T-helper 2 cell treated with Interferon-gamma antibody and Interleukin-4, amounts not matched to agents 5 μg/mL and 100 μg/mL, for 36 hours (primary cell): Measurements from ENCODE around the gene MMP12.

Experiments used
- DNase-seq: peaks from one replicate; pipeline ENCODE4 v3.0.0; 2021; ENCODE audit warnings: low spot score
- H3K27ac Mint-ChIP-seq: one replicate; pipeline ENCODE4 v1.8.0; 2021; ENCODE audit warnings: mild to moderate bottlenecking, mixed read lengths
- H3K27me3 Mint-ChIP-seq: one replicate; pipeline ENCODE4 v1.8.0; 2021; ENCODE audit warnings: low read depth, mixed read lengths
- H3K36me3 Mint-ChIP-seq: one replicate; pipeline ENCODE4 v1.8.0; 2021; ENCODE audit warnings: low read depth, mixed read lengths
- H3K4me1 Mint-ChIP-seq: one replicate; pipeline ENCODE4 v1.8.0; 2021; ENCODE audit warnings: low read depth, mixed read lengths
- H3K4me3 Mint-ChIP-seq: one replicate; pipeline ENCODE4 v1.8.0; 2022; ENCODE audit warnings: mild to moderate bottlenecking, moderate library complexity, mixed read lengths
- H3K9me3 Mint-ChIP-seq: one replicate; pipeline ENCODE4 v1.8.0; 2021; ENCODE audit warnings: mixed read lengths

The MMP12 gene

GRCh38 chr11:102837156-102837555 is 37.6 kb downstream of the MMP12 start:
- Mint-ChIP-seq H3K4me3 (no peak overlapping the region), H3K4me1 (no peaks in the 10 kb centered on the region), H3K27ac (no peak overlapping the region), H3K9me3 (no peaks in the 10 kb centered on the region), H3K27me3 (peaks cover 4% of the 10 kb centered on the region), H3K36me3 (no peaks in the 10 kb centered on the region)
- no peak for DNase-seq

DNA sequence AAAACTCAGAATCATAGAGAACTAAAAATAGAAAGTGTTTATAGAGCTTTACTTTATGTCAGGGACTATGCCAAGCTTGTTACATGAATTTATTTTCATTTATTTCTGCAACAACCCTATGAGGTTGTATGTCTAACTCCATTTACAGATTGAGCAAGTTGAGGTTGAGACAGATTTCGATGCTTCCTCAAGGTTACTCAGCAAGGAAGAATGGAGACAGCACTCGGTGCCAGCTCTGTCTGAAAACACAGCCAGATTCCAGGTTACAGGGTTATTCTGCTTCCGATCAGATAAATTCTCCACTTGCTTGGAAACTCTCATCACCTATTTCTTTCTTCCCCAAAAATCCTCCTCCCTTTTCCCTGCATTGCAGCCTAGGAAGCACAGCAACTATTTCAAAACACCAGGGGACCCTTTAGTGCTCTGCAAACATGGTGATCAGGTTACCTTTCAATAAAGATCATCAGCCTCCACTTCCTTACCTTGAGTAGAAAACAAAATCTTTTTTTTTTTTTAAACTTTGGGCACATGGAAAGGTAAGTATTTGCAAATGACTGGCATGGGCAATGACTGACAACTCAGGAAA is 38.4 kb downstream of the MMP12 start:
- DNase-seq = no peak
- Mint-ChIP-seq H3K27ac (no peak overlapping the region), H3K9me3 (no peaks in the 10 kb centered on the region), H3K27me3 (peaks cover 11% of the 10 kb centered on the region), H3K4me1 (no peaks in the 10 kb centered on the region), H3K4me3 (no peak overlapping the region), H3K36me3 (no peaks in the 10 kb centered on the region)

GRCh38 chr11:102833731-102834130 is 41.1 kb downstream of the MMP12 start:
- peaks cover 21% of the 10 kb centered on the region for H3K27me3 Mint-ChIP-seq
- no peaks in the 10 kb centered on the region for H3K36me3 Mint-ChIP-seq
- no peak for DNase-seq
- no peak overlapping the region for H3K4me3 Mint-ChIP-seq
- H3K27ac Mint-ChIP-seq = no peak overlapping the region
- no peaks in the 10 kb centered on the region for H3K9me3 Mint-ChIP-seq
- no peaks in the 10 kb centered on the region for H3K4me1 Mint-ChIP-seq

DNA sequence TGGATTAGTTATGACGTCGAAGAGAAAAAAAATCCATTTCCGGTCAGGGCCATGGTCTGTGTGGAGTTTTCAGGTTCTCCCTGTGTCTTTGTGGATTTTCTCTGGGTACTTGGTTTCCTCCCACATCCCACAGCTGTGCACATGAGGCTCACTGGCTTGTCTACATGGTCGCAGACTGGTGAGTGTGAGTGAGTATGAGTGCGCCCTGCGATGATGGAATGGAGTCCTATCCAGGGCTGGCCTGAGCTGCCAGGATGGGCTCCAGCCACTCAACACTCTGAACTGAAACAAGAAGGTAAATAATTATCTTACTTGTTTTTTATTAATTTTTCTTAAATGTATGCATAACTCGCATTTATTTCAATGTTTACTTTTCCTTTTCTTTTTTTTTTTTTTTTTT is 42.2 kb downstream of the MMP12 start:
- H3K36me3 Mint-ChIP-seq = no peaks in the 10 kb centered on the region
- H3K9me3 Mint-ChIP-seq = no peaks in the 10 kb centered on the region
- H3K27me3 Mint-ChIP-seq = peaks cover 21% of the 10 kb centered on the region

DNA sequence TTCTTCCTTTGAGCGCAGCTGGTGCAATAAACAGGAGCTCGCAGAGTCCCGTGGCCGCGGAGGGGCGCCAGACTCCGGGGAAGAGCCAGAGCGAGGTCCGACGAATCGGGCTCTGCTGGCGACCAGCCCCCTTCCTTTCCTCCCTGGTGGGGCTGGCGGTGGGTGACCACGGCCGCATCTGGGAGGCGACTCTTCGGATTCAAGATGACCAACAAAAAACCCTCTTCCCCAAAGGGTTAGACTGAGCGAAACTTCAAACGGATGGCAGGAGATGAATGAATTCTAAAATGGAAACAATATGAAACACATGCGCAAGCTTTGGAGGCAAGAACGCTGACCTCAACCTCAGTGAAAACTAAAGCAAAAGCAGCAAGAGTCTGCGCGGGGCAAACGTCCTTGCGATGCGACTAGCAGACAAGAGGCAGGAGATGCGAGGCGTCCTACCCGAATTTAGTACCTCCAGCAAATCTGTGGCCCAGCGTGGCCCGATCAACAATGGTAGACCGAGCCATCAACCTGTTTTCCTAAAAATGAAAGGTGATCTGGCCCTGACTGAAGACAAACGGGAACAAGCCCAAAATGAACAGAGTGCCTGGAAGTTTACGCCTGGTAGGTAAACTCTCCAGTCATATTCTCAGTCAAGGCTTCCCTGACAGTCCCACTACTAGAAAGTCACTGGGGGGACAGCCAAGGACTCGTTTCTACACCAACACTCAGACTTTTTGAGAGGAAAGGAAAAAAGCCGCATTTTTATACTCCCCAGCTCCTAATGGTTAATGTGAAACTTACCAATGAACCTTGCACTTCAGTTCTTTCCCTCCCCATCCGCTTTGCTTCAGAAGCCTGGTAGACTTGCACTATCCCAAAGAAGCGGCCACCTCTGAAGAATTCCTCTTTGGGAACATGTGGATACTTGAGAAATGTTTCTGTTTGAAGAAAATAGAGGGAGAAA is 43.0 kb downstream of the MMP12 start:
- no peak overlapping the region for H3K27ac Mint-ChIP-seq
- no peaks in the 10 kb centered on the region for H3K9me3 Mint-ChIP-seq
- peaks cover 21% of the 10 kb centered on the region for H3K27me3 Mint-ChIP-seq
- H3K4me3 Mint-ChIP-seq = peak overlapping the region; percentile 39
- no peak for DNase-seq
- no peaks in the 10 kb centered on the region for H3K36me3 Mint-ChIP-seq
- no peaks in the 10 kb centered on the region for H3K4me1 Mint-ChIP-seq

More for the DNA sequence above, 42.2 kb downstream of the MMP12 start:
- H3K27ac Mint-ChIP-seq = no peak overlapping the region
- no peaks in the 10 kb centered on the region for H3K4me1 Mint-ChIP-seq
- DNase-seq = no peak
- H3K4me3 Mint-ChIP-seq = no peak overlapping the region

- no peaks in the 10 kb centered on the region for H3K9me3 Mint-ChIP-seq
- H3K36me3 Mint-ChIP-seq = no peaks in the 10 kb centered on the region
- no peak overlapping the region for H3K4me3 Mint-ChIP-seq
- H3K27me3 Mint-ChIP-seq = peaks cover 21% of the 10 kb centered on the region
- no peak overlapping the region for H3K27ac Mint-ChIP-seq
- no peaks in the 10 kb centered on the region for H3K4me1 Mint-ChIP-seq
- no peak for DNase-seq
These were observed 43.7 kb downstream of the MMP12 start for GRCh38 chr11:102831128-102831488.

DNA sequence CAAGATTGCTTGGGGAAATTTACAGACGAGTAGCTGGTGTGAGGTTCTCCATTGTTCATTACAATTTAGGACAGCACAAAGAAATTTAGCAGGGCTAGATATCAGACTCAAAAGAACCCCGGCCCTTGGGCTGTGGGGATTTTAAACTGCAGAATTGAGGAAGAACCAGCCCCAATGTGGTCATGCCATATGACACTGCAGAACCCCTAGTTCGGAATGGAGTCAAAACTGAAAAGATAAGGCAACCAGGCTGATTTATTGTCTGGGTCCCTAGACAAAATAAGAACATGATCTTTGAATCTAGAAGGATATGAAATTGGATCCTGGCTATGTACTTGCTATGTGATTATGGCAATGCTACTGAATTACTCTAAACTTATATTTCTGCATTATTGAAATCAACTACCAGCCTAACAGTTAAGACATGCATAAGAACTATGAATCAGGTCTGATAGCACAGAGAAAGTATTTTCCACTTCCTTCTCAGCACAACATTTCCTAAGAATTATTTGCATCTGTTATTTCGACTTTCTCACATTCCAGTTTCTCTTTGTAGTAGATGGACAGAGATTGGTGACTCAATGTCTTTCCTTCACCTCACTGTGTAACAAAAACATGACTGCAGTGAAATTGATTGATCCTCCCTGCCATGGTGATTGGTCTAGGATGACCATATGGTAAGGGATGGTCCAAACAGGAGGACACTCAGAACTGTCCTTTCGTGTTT is 44.6 kb downstream of the MMP12 start:
- H3K9me3 Mint-ChIP-seq = no peaks in the 10 kb centered on the region
- no peak overlapping the region for H3K27ac Mint-ChIP-seq

DNA sequence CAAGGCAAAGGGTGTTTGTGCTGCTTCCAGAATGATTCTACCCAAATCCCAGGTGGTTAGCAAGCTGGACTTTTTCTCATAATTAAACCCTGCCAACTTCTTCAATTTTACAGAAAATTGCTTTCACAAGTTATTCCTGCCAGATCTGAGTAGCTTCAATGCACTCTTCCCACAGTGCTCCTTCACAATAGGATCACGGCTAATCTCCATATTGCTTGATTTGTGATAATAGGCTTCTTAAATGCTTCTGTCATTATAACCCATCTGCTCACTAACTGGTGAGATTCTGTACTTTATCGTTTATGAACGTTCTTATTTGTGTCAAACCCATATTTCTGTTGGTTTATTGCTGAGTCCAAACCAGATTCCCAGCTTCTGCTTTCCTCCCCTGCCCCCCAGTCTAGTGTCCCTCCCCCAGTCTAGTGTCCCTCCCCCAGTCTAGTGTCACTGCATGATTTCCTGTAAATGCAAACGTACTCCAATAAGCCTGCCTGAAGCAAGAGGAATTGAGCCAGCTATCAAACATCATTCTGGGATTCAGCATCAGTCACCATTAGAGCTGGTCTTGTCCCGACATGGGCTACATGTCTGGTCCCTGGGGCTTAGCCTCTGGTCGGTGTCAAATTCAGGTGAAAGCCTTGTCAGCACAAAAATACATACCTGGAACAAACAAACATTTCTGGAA is 45.3 kb downstream of the MMP12 start:
- no peak overlapping the region for H3K4me3 Mint-ChIP-seq
- H3K27me3 Mint-ChIP-seq = peaks cover 21% of the 10 kb centered on the region
- no peak overlapping the region for H3K27ac Mint-ChIP-seq
- no peaks in the 10 kb centered on the region for H3K4me1 Mint-ChIP-seq
- no peaks in the 10 kb centered on the region for H3K9me3 Mint-ChIP-seq
- no peaks in the 10 kb centered on the region for H3K36me3 Mint-ChIP-seq
- no peak for DNase-seq

More for the DNA sequence above, 44.6 kb downstream of the MMP12 start:
- Mint-ChIP-seq H3K27me3 (peaks cover 21% of the 10 kb centered on the region), H3K4me1 (no peaks in the 10 kb centered on the region), H3K36me3 (no peaks in the 10 kb centered on the region), H3K4me3 (no peak overlapping the region)
- DNase-seq = no peak

DNA sequence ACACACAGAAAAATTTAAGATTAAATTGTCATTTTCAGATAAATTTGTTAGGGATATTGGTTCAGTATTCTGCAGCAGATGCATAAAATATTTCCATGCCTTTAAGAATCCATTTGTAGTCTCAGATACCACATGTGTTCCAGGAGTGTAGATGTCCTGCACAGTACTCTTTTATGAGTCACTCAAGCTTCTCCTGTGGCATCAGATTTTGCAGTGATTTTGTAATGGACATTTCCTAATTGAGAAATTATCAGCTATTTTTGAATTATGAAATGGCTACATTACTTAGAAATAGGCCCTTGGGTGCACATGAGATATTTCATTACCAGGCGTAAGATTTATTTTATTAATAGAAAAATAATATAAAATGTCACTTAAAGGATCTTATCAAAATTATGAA is 50.2 kb downstream of the MMP12 start:
- Mint-ChIP-seq H3K36me3 (no peaks in the 10 kb centered on the region), H3K4me1 (no peaks in the 10 kb centered on the region), H3K27ac (no peak overlapping the region), H3K4me3 (no peak overlapping the region), H3K27me3 (peaks cover under 1% of the 10 kb centered on the region), H3K9me3 (no peaks in the 10 kb centered on the region)
- DNase-seq = no peak

- Mint-ChIP-seq H3K9me3 (peaks cover 7% of the 10 kb centered on the region), H3K27me3 (no peaks in the 10 kb centered on the region), H3K27ac (no peak overlapping the region), H3K4me3 (no peak overlapping the region), H3K36me3 (no peaks in the 10 kb centered on the region), H3K4me1 (no peaks in the 10 kb centered on the region)
- DNase-seq = no peak
These were observed 55.3 kb downstream of the MMP12 start for GRCh38 chr11:102819491-102819890.

DNA sequence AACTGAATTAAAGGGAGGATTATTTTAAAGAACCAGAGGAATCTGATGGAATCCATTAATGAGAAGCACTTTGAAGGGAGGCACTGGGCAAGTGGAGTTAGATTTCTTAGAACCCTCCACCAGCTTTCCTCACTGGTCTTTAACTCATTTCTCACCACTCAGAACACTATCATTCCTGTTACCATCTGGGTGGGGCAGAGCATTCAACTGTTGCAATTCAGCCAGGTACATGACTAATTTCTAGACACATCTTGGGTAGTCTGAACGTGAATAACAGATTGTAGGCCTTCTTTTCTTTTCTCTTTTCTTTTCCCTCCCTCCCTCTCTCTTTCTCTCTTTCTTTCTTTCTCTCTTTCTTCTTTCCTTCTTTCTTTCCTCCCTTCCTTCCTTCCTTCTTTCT is 61.3 kb downstream of the MMP12 start:
- Mint-ChIP-seq H3K4me3 (no peak overlapping the region), H3K27me3 (no peaks in the 10 kb centered on the region), H3K9me3 (peaks cover 7% of the 10 kb centered on the region), H3K27ac (no peak overlapping the region), H3K4me1 (no peaks in the 10 kb centered on the region), H3K36me3 (no peaks in the 10 kb centered on the region)
- DNase-seq = no peak
